ENCODE measurements around the gene SMARCD2.
"Not testable (repeated sequence)": the region's sequence is repeated elsewhere in the genome, so short reads cannot be mapped to it uniquely, and the experiment has no call there.

Gene SMARCD2

GRCh38 chr17:63819585-63820537 is 22.6 kb downstream of the SMARCD2 start:
- Mint-ChIP-seq H3K4me1 (peaks cover 33% of the 10 kb centered on the region), H3K36me3 (peaks cover 48% of the 10 kb centered on the region), H3K4me3 (peak overlapping the region; percentile 31), H3K27me3 (no peaks in the 10 kb centered on the region), H3K27ac (peak overlapping the region; percentile 70), H3K9me3 (no peaks in the 10 kb centered on the region)
- DNase-seq (ENCODE audit: low spot score in 2 of 2): no peak
- ATAC-seq (ENCODE audit: low read depth): no peak

DNA sequence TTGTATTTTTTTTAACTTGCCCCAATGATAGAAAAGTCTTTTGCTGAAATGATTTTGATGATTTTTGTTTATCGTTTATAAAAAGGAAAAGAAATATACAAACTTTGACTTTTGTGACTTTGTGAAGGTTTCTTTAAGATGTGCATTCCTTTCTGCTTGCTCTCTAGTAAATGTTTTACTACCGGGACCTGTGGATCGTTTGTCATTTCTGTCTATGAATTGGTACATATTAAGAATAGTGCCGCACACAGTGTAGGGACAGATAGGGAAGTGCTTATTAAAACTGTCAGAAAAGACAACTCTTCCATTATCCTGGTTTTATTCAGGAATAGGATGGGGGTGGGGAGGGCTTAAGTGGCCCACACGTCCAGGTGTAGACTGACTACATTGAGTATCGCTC is 23.4 kb downstream of the SMARCD2 start:
- H3K27ac Mint-ChIP-seq: peak overlapping the region; percentile 49
- H3K4me1 Mint-ChIP-seq: peaks cover 29% of the 10 kb centered on the region
- H3K27me3 Mint-ChIP-seq: no peaks in the 10 kb centered on the region
- DNase-seq (ENCODE audit: low spot score in 2 of 2) (no peak), ATAC-seq (ENCODE audit: low read depth) (no peak)
- no peaks in the 10 kb centered on the region for H3K9me3 Mint-ChIP-seq
- no peak overlapping the region for H3K4me3 Mint-ChIP-seq
- peaks cover 42% of the 10 kb centered on the region for H3K36me3 Mint-ChIP-seq

GRCh38 chr17:63817736-63818385 is 24.6 kb downstream of the SMARCD2 start:
- Mint-ChIP-seq H3K27me3 (no peaks in the 10 kb centered on the region), H3K27ac (no peak overlapping the region), H3K4me1 (peaks cover 23% of the 10 kb centered on the region), H3K9me3 (no peaks in the 10 kb centered on the region), H3K4me3 (no peak overlapping the region), H3K36me3 (peaks cover 45% of the 10 kb centered on the region)
- DNase-seq (ENCODE audit: low spot score in 2 of 2) (no peak), ATAC-seq (ENCODE audit: low read depth) (no peak)

- DNase-seq (ENCODE audit: low spot score in 2 of 2): no peak
- no peak for ATAC-seq (ENCODE audit: low read depth)
- no peaks in the 10 kb centered on the region for H3K27me3 Mint-ChIP-seq
- no peak overlapping the region for H3K4me3 Mint-ChIP-seq
- H3K4me1 Mint-ChIP-seq: peaks cover 16% of the 10 kb centered on the region
- no peaks in the 10 kb centered on the region for H3K9me3 Mint-ChIP-seq
- H3K36me3 Mint-ChIP-seq: peaks cover 42% of the 10 kb centered on the region
- H3K27ac Mint-ChIP-seq: peak overlapping the region; percentile 55
Observed at GRCh38 chr17:63816669-63817068, 25.8 kb downstream of the SMARCD2 start.

DNA sequence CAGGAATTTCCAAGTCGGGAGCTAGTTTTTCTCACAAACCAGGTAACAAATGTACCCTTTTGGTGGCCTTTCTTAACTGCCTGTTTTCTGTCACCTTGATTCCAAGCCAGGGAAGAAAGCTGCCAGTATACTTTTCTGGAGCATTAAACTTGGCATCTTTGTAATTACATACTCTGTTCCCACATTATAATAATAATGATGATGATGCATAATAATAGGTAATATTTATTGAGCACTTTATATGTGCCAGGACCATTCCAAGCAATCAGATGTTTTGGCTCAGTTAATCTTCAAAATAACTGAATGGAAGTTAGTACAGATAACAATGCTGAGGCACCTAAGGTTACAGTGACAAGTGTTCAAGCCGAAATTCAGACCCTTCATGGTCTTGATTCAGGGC is 26.4 kb downstream of the SMARCD2 start:
- H3K9me3 Mint-ChIP-seq: no peaks in the 10 kb centered on the region
- H3K4me1 Mint-ChIP-seq: peaks cover 13% of the 10 kb centered on the region
- ATAC-seq (ENCODE audit: low read depth) (no peak), DNase-seq (ENCODE audit: low spot score in 2 of 2) (no peak)
- no peak overlapping the region for H3K27ac Mint-ChIP-seq
- H3K27me3 Mint-ChIP-seq: no peaks in the 10 kb centered on the region
- no peak overlapping the region for H3K4me3 Mint-ChIP-seq
- peaks cover 44% of the 10 kb centered on the region for H3K36me3 Mint-ChIP-seq

GRCh38 chr17:63809970-63810369 is 32.5 kb downstream of the SMARCD2 start:
- H3K27ac Mint-ChIP-seq: peak overlapping the region; percentile 60
- H3K27me3 Mint-ChIP-seq: no peaks in the 10 kb centered on the region
- peaks cover 12% of the 10 kb centered on the region for H3K4me1 Mint-ChIP-seq
- H3K36me3 Mint-ChIP-seq: peaks cover 38% of the 10 kb centered on the region
- no peaks in the 10 kb centered on the region for H3K9me3 Mint-ChIP-seq
- H3K4me3 Mint-ChIP-seq: no peak overlapping the region
- peak; percentile 89 for ATAC-seq (ENCODE audit: low read depth)
- DNase-seq (ENCODE audit: low spot score in 2 of 2): no peak

GRCh38 chr17:63805591-63805990 is 36.9 kb downstream of the SMARCD2 start:
- peak overlapping the region; percentile 14 for H3K27ac Mint-ChIP-seq
- no peak overlapping the region for H3K4me3 Mint-ChIP-seq
- DNase-seq (ENCODE audit: low spot score in 2 of 2): no peak
- H3K9me3 Mint-ChIP-seq: no peaks in the 10 kb centered on the region
- H3K4me1 Mint-ChIP-seq: peaks cover 12% of the 10 kb centered on the region
- H3K36me3 Mint-ChIP-seq: peaks cover 27% of the 10 kb centered on the region
- H3K27me3 Mint-ChIP-seq: no peaks in the 10 kb centered on the region
- no peak for ATAC-seq (ENCODE audit: low read depth)

DNA sequence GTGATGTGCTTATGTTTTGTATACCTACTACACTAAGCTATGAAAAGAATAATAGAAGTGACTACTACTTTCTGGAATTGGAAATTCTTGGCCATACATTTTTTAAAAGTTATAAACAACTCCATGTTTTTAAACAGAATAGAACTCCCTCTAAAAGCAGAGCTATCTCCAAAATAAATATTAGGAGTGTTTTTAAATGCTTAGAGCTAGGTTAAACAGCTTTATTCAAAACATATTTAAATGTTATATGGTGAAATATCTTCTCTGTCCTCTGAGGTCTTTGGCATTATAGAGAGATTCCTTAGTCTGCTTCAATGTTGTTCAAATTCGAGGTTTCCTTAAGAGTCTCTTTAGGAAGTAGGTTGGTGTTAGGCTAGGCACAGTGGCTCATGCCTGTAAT is 38.2 kb downstream of the SMARCD2 start:
- peaks cover 31% of the 10 kb centered on the region for H3K36me3 Mint-ChIP-seq
- DNase-seq (ENCODE audit: low spot score in 2 of 2) (no peak), ATAC-seq (ENCODE audit: low read depth) (no peak)
- no peaks in the 10 kb centered on the region for H3K27me3 Mint-ChIP-seq
- no peak overlapping the region for H3K4me3 Mint-ChIP-seq
- no peak overlapping the region for H3K27ac Mint-ChIP-seq
- H3K4me1 Mint-ChIP-seq: peaks cover 6% of the 10 kb centered on the region
- H3K9me3 Mint-ChIP-seq: no peaks in the 10 kb centered on the region

DNA sequence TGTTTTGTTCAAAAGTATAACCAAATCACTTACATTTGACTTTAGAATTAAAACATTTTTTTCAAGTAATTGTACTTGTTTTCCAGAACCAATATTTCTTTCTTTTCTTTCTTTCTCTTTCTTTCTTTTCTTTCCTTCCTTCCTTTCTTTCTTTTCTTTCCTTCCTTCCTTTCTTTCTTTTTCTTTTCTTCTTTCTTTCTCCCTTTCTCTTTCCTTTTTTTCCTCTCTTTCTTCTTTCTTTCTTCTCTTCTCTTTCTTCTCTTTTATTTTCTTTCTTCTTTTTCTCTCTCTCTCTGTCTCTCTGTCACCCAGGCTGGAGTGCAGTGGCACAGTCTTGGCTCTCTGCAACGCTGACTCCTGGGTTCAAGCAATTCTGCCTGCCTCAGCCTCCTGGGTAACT is 41.7 kb downstream of the SMARCD2 start:
- no peak for ATAC-seq (ENCODE audit: low read depth)
- no peaks in the 10 kb centered on the region for H3K27me3 Mint-ChIP-seq
- no peak for DNase-seq (ENCODE audit: low spot score in 2 of 2)
- no peak overlapping the region for H3K27ac Mint-ChIP-seq
- H3K4me1 Mint-ChIP-seq: no peaks in the 10 kb centered on the region
- no peak overlapping the region for H3K4me3 Mint-ChIP-seq
- H3K9me3 Mint-ChIP-seq: no peaks in the 10 kb centered on the region
- H3K36me3 Mint-ChIP-seq: peaks cover 21% of the 10 kb centered on the region

DNA sequence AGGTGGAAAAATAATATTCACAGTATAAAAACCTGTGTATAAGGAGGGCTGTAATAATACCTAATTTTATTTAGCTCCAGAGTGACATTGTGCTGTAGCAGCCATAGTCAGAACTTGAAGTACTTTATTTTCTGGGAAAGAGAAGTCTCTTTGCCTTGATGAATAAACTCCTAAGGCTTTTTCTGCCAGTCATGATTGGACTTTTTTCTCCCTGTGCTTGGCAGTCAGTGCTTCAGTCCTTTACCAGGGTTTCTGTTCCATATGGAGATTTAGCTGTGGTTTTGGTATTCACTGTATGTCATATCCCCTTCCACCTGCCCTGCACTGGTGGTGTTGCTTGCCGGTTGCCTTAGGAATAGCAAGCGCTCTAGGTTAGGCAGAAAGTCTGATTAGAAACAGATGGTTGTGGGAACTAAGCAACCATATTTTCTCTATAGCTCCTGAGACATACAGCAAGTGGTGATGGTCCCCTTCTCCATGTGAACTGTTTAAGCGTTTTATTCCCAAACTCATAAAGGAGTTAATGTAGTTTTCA is 43.8 kb downstream of the SMARCD2 start:
- Mint-ChIP-seq H3K36me3 (peaks cover 22% of the 10 kb centered on the region), H3K4me3 (no peak overlapping the region), H3K27ac (no peak overlapping the region), H3K27me3 (no peaks in the 10 kb centered on the region), H3K4me1 (no peaks in the 10 kb centered on the region), H3K9me3 (no peaks in the 10 kb centered on the region)
- no peak for ATAC-seq (ENCODE audit: low read depth)
- DNase-seq (ENCODE audit: low spot score in 2 of 2): no peak

DNA sequence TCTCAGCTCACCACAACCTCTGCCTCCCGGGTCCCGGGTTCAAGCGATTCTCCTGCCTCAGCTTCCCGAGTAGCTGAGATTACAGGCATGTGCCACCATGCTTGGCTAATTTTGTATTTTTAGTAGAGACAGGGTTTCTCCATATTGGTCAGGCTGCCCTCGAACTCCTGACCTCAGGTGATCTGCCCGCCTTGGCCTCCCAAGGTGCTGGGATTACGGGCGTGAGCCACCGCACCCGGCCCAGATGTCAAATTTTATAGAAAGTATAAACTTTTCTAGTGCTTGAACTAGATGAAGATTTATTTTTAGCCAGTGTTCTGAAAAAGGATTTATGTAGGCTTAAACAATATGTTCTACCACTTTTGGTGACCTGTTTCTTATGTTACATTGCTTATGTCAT is 46.1 kb downstream of the SMARCD2 start:
- H3K27ac Mint-ChIP-seq; H3K9me3 Mint-ChIP-seq; ATAC-seq (ENCODE audit: low read depth); H3K4me3 Mint-ChIP-seq; H3K4me1 Mint-ChIP-seq; DNase-seq (ENCODE audit: low spot score in 2 of 2); H3K27me3 Mint-ChIP-seq: not testable (repeated sequence)
- H3K36me3 Mint-ChIP-seq: peaks cover 28% of the 10 kb centered on the region

- H3K27me3 Mint-ChIP-seq: no peaks in the 10 kb centered on the region
- no peaks in the 10 kb centered on the region for H3K4me1 Mint-ChIP-seq
- no peak for DNase-seq (ENCODE audit: low spot score in 2 of 2)
- no peak for ATAC-seq (ENCODE audit: low read depth)
- no peak overlapping the region for H3K4me3 Mint-ChIP-seq
- peak overlapping the region; percentile 41 for H3K27ac Mint-ChIP-seq
- H3K36me3 Mint-ChIP-seq: peaks cover 18% of the 10 kb centered on the region
- no peaks in the 10 kb centered on the region for H3K9me3 Mint-ChIP-seq
Observed at GRCh38 chr17:63792055-63792729, 50.3 kb downstream of the SMARCD2 start.

GRCh38 chr17:63790057-63790456 is 52.4 kb downstream of the SMARCD2 start:
- DNase-seq (ENCODE audit: low spot score in 2 of 2) (no peak), ATAC-seq (ENCODE audit: low read depth) (no peak)
- H3K27ac Mint-ChIP-seq: no peak overlapping the region
- no peak overlapping the region for H3K4me3 Mint-ChIP-seq
- peaks cover 16% of the 10 kb centered on the region for H3K36me3 Mint-ChIP-seq
- no peaks in the 10 kb centered on the region for H3K4me1 Mint-ChIP-seq
- H3K9me3 Mint-ChIP-seq: no peaks in the 10 kb centered on the region
- H3K27me3 Mint-ChIP-seq: no peaks in the 10 kb centered on the region
